Measurements from ENCODE around the gene CDH13.

Gene CDH13

GRCh38 chr16:82793528-82794245, 166.9 kb downstream of the CDH13 start:
- no peak for DNase-seq

GRCh38 chr16:82796047-82796446, 169.3 kb downstream of the CDH13 start:
- DNase-seq = no peak

- DNase-seq = no peak
Measured at GRCh38 chr16:82801361-82801760, 174.6 kb downstream of the CDH13 start.

- DNase-seq = no peak
Measured at GRCh38 chr16:82805866-82806265, 179.1 kb downstream of the CDH13 start.

- no peak for DNase-seq
Measured at GRCh38 chr16:82807311-82807710, 180.5 kb downstream of the CDH13 start.

- DNase-seq = no peak
Measured at GRCh38 chr16:82808036-82808435, 181.3 kb downstream of the CDH13 start.

- DNase-seq = no peak
Measured at GRCh38 chr16:82810077-82810476, 183.3 kb downstream of the CDH13 start.

- DNase-seq = no peak
Measured at GRCh38 chr16:82814059-82814458, 187.3 kb downstream of the CDH13 start.

GRCh38 chr16:82819286-82819685, 192.5 kb downstream of the CDH13 start:
- DNase-seq = no peak

- no peak for DNase-seq
Measured at GRCh38 chr16:82820855-82821254, 194.1 kb downstream of the CDH13 start.

GRCh38 chr16:82824408-82824807, 197.6 kb downstream of the CDH13 start:
- no peak for DNase-seq

- no peak for DNase-seq
Measured at GRCh38 chr16:82829301-82829700, 202.5 kb downstream of the CDH13 start.

- no peak for DNase-seq
Measured at GRCh38 chr16:82830944-82831343, 204.2 kb downstream of the CDH13 start.

GRCh38 chr16:82832821-82833220, 206.1 kb downstream of the CDH13 start:
- DNase-seq = no peak

GRCh38 chr16:82833378-82833993, 206.7 kb downstream of the CDH13 start:
- DNase-seq = no peak

- DNase-seq = no peak
Measured at GRCh38 chr16:82834151-82834815, 207.5 kb downstream of the CDH13 start.

GRCh38 chr16:82835487-82836155, 208.9 kb downstream of the CDH13 start:
- no peak for DNase-seq

GRCh38 chr16:82841108-82841507, 214.3 kb downstream of the CDH13 start:
- DNase-seq = no peak

GRCh38 chr16:82843606-82844271, 217.0 kb downstream of the CDH13 start:
- no peak for DNase-seq

- DNase-seq = no peak
Measured at GRCh38 chr16:82845116-82845515, 218.3 kb downstream of the CDH13 start.

- DNase-seq = no peak
Measured at GRCh38 chr16:82846806-82847205, 220.0 kb downstream of the CDH13 start.

GRCh38 chr16:82848013-82848412, 221.2 kb downstream of the CDH13 start:
- no peak for DNase-seq

- DNase-seq = no peak
Measured at GRCh38 chr16:82852388-82853008, 225.7 kb downstream of the CDH13 start.

Measured in cerebellar nuclear complex (tissue), 1 donor.